AG10803 (cell line): ENCODE data around the gene LRRC15.

ENCODE experiments used
- DNase-seq: peaks from one replicate; pipeline ENCODE4 v3.0.0; 2010; ENCODE audit warnings: low read depth
- H3K4me3 ChIP-seq: 2 replicates; pipeline ENCODE4 v1.5.1; 2011; ENCODE audit warnings: mild to moderate bottlenecking, low read length, control low read depth
- CTCF ChIP-seq: conservative IDR thresholded peaks from 2 replicates; pipeline ENCODE4 v1.5.1; 2011; ENCODE audit warnings: mild to moderate bottlenecking, low read length, control low read depth, inconsistent platforms

Gene LRRC15

GRCh38 chr3:194380326-194380725, 10.8 kb upstream of the LRRC15 start:
- no peak for DNase-seq
- no peak for TF ChIP-seq CTCF
- no peak overlapping the region for H3K4me3 ChIP-seq

GRCh38 chr3:194379651-194380050, 10.1 kb upstream of the LRRC15 start:
- no peak overlapping the region for H3K4me3 ChIP-seq
- DNase-seq: no peak
- TF ChIP-seq CTCF: no peak

- H3K4me3 ChIP-seq: no peak overlapping the region
- no peak for TF ChIP-seq CTCF
- no peak for DNase-seq
These were observed 9.7 kb upstream of the LRRC15 start for GRCh38 chr3:194379231-194379630.

GRCh38 chr3:194377708-194378107, 8.2 kb upstream of the LRRC15 start:
- H3K4me3 ChIP-seq: no peak overlapping the region
- TF ChIP-seq CTCF: no peak
- no peak for DNase-seq

GRCh38 chr3:194376241-194376560, 6.7 kb upstream of the LRRC15 start:
- DNase-seq: no peak
- no peak for TF ChIP-seq CTCF

GRCh38 chr3:194375473-194376240, 6.1 kb upstream of the LRRC15 start:
- H3K4me3 ChIP-seq: no peak overlapping the region
- TF ChIP-seq CTCF: no peak
- no peak for DNase-seq

More at GRCh38 chr3:194376241-194376560, 6.7 kb upstream of the LRRC15 start:
- H3K4me3 ChIP-seq: no peak overlapping the region

GRCh38 chr3:194374935-194375334, 5.4 kb upstream of the LRRC15 start:
- no peak for DNase-seq
- no peak overlapping the region for H3K4me3 ChIP-seq
- no peak for TF ChIP-seq CTCF
